Heart left ventricle (tissue), 13 donors: ENCODE measurements around the gene PRKAG2.

ENCODE experiments used
- CTCF ChIP-seq, 12 donors: fragments of 200-600 bp; sonication (generic) in 4 of 12; IDR thresholded peaks; one replicate each; pipeline versions ENCODE4 v1.5.0 to v1.8.0; 2018 to 2022; ENCODE audit warnings: antibody characterized with exemption in 12 of 12, mild to moderate bottlenecking in 5 of 12
- POLR2A ChIP-seq, 2 donors: fragments of 450-650 bp; IDR thresholded peaks; one replicate each; pipeline ENCODE4 v1.6.1; 2017; ENCODE audit warnings: antibody characterized with exemption in 2 of 2, mild to moderate bottlenecking in 2 of 2, moderate library complexity in 2 of 2
- donor health status: ischemic (EF 13 %, LVEDD 7.1; RV severe dilation, severe dysfunction).
- donor health status: DM: no; HTN: yes; CAD: no.
- donor health status: DM: no; HTN: no; CAD: no.
- donor health status: ischemic (EF 25% LVEDD 6.9; RV normal size, moderate dysfunction).
- donor health status: ischemic (EF 25% LVEDD 5.7; RV mildly dilated, moderate dysfunction).
- donor health status: ischemic (EF 35%, LVEDD 5.7; RV mildly dilated, moderate dysfunction).
- donor health status: nonischemic (EF 11% LVEDD 7.7; RV severe dilation, severe dysfunction).
- donor health status: DM: yes; HTN: yes; CAD: no.
- donor health status: PGD.
- donor health status: ischemic (EF 29% LVEDD 5.4; RV normal size, mild dysfunction).
- donor health status: nonischemic (EF 23%, LVEDD 6.1; RV moderate dilation, normal function).

DNA sequence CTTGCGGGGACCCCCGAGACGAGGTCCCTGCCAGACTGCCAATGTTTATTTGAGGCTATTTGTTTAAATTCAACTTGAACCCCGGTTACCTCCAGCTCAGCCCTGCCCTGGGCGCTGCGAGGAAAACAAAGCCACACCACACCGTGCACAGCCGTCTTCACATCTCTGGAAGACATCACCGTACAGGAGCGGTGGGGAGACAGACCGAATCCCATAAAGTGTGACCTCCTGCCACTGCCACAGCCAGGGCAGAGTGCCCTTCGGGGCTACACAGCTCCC, 40.0 kb downstream of the PRKAG2 start:
- TF ChIP-seq POLR2A (IDR thresholded peaks at IDR 0.05) (no peak), CTCF (IDR thresholded peaks at IDR 0.05) (no peak)
